ENCODE data around the gene KRT17. TPM values are rescaled to one million over a fixed set of nuclear protein-coding genes. Genes with fewer than 3 reads are reported as not detected.
"Not testable (repeated sequence)": the region's sequence is repeated elsewhere in the genome, so short reads cannot be mapped to it uniquely, and the experiment has no call there.

The KRT17 gene
- total RNA-seq, 1 experiment from 2014 or later, result 8.5 TPM

DNA sequence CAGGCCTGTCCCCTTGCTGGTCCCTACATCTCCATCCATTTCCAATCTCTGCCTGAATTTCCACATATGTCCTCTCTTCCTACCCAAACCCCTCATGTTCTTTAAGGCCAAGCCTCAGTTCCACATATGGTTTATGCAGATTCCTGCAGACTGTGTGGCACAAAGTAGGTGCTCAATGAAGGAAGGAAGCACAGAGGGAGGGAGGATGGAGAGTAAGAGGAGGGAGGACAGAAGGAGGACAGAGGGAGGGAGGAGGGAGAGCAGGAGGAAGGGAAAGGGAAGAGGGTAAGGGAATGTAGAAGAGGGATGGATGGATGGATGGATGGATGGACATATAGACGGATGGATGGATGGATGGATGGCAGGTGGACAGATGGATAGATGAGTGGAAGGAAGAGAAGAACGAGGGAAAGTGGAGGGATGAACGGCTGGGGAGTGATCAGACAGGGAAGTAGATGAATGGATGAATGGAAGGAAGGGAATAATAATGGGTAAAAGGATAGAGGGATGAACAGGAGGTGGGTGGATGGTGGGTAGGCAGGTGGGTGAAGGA lies 29.9 kb downstream of the KRT17 start:
- DNase-seq (ENCODE audit: low read depth), result no peak

DNA sequence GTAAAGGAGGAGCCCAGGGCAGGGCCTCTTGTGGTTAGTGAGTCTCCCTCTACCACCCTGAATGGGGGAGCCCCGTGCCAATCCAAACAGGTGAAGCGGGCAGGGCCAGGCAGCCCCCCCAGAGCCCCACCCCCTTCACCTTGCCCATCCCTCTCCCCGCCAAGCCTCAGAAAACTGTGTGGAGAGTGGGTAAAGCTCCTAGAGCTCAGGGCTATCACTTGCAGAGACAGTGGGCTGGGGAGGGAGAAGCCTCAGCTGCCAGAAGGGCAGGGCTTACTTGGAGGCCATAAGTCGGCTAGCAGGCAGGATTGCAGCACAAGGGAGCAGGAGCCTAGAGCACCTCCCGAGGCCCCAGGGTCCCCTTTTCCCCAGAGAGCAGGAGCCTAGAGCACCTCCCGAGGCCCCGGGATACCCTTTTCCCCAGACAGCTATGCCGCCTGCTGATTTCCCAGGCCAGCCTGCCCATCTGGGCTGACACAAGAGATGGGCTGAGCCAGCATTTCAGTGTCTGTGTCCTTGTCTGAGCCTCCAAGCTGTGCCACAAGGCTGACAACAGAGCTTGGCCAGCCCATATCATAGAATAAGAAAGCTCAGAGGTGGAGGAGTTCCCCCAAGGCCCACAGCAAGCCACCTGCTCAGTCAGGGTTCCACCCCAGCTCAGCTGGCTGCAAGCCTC lies 30.9 kb downstream of the KRT17 start:
- DNase-seq (ENCODE audit: low read depth), result no peak

DNA sequence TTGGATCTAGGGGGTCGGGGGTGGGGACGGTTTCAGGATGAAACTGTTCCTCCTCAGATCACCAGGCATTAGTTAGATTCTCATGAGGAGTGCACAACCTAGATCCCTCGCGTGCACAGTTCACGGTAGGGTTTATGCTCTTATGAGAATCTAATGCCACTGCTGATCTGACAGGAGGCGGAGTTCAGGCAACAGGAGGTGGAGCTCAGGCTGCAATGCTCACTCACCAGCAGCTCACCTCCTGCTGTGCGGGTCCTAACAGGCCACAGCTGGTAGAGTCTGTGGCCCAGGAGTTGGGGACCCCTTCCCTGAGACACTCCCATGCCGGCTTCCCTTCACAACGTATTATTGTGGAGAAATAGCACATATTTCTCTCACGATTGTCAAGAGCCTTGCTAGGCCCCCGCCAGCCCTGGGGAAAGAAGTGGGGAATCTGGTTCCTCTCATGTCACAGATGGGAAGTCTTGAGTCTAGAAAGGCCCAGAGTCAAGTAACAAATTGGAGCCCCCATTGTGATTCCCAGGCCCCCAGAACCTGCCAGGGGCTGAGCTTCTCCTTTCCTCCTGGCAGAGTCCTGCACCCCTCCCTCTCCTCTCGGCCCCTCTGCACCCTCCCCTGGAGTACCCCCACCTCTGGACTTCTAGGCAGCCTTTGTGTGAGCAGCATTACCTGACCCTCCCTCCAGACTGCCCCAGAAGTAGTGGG lies 31.6 kb downstream of the KRT17 start:
- DNase-seq (ENCODE audit: low read depth), result no peak

DNA sequence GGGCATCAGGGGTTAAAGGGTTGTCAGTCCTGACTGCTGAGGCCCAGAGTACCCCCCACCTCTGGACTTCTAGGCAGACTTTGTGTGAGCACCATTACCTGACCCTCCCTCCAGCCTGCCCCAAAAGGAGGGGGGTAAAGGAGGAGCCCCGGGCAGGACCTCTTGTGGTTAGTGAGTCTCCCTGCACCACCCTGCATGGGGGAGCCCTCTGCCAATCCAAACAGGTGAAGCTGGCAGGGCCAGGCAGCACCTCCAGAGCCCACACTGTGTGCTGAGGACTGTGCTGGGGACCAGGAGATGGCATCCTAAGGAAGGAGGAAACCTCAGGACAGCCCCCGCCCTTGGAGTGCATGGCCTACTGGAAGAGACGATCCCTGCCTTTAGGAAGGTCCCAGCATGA lies 35.1 kb downstream of the KRT17 start:
- no peak for DNase-seq (ENCODE audit: low read depth)

DNA sequence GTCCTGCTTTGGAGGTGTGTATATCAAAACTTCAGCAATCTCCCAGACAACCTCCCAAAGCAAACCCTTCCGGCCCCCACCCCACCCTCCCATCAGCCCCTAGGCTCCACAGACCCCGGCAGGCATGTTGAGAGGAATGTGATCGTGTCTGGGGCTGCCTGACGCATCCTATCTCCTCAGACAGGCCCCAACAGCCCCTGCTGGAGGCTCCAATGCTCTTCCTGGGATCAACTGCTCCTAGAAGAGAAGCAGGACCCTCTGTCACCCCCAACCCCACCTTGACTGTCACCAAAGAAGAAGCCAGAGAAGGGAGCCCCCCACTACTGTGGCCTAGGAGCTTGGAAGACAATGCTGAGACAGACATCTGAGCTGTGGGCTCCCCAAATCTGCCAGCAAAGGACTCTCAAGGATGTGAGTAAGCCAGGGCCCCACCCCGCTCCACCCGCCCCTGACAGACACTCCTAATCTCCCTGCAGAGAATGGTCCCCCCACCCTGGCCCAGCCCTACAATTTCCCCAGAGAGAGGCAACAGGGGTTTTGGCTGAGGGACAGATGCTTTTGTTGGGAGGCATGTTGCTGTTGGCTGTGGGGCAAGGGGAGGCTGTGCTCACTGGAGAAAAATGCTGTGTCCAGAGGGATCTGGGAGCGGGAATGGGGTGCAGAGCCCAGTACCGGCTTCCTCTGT lies 36.1 kb downstream of the KRT17 start:
- DNase-seq (ENCODE audit: low read depth), result no peak

DNA sequence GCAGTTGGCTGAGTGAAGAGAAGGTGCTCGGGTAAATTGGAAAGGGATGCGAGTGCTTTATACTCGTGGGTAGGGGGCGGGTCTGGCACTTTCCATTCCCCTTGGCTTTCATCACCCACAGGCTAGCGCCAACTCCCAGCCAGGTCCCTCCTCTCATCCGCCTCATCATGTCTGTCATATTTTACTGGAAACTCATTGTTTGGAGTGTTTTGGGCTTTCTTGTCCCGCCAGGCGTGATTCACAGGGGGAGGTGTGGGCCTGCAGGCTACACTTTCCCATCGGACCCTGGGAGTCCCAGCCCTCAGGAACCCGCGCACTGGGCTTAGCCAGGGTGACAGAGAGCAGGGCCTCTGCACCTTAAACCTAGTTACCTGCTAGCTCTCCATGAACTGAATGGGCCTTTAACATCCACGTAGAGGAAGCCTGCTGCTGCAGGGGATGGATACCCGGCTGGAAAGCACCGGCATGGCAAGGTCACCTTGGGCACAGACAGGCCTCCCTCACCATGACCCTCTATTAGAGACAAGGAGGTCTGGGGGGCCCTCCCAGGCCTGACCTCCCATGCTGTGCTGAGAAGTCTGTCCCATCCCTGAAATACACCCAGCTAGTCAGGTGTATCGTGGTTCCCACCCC lies 37.4 kb downstream of the KRT17 start, which contains the start of gene KRT14:
KRT14 (minus strand) TSS at position 33 of the 633 bp plus-strand sequence. CDS start 61 bp downstream, outside the sequence.
- peak; percentile 11 for DNase-seq (ENCODE audit: low read depth)

DNA sequence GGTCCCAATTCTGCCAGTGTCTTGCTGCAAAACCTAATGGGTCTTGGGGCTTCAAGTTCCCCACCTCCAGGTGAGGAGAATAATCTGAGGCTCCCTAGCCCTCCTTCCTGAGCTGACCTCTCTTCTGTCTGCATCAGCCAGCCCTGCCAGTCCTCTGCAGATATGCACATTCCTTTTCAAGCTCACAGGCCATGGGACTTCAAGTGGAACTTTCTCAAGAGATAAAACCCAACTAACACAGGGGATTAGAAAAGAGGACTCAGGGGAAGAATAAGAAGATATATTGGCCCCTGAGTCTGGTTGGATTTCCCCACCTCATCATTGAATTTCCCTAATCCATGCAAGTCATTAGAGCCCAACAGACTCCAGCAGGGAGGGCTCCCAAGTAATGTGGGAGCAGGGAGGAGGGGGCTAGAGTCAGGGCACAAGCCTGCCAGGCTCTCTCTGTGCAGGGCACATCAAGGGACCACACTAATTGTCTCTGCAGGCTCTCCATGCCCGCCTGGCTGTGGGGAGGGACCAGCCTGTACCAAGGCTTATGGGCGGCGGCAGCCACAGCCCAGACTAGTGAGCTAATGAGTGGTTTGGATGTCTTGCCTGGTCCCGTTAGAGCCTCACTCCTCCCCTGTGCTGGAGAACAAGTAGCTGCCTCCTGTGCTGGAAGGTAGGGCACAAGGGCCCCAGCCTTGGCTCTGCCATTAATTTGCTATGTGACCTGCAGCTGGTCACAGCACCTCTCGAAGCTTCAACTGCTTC lies 38.9 kb downstream of the KRT17 start:
- DNase-seq (ENCODE audit: low read depth), result no peak

DNA sequence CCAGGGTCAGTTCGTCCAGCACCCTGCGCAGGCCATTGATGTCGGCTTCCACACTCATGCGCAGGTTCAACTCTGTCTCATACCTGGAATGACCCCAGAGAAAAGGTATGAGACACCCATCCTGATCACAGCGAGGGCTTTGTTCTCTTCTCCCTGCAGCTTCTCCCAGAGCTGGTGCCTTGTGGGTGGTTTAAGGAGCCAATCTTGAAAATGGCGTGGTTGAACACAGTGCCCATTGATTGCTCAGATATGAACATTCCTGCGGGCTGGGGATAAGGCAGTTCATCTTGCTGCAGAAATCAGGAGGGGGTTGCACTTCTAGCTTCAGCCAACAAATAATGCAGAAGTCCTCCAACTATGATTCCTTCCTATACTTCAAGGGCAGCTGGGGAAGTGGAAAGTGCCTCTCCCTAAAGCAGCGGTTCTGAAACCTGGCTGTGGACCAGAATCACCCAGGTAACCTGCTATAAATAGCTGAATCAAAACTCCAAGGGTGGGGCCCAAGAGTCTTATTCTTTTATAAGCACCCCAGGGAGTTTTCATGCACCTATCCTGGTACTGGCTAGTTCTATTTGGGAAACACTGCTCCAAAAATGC lies 39.9 kb downstream of the KRT17 start:
- not testable (repeated sequence) for DNase-seq (ENCODE audit: low read depth)

DNA sequence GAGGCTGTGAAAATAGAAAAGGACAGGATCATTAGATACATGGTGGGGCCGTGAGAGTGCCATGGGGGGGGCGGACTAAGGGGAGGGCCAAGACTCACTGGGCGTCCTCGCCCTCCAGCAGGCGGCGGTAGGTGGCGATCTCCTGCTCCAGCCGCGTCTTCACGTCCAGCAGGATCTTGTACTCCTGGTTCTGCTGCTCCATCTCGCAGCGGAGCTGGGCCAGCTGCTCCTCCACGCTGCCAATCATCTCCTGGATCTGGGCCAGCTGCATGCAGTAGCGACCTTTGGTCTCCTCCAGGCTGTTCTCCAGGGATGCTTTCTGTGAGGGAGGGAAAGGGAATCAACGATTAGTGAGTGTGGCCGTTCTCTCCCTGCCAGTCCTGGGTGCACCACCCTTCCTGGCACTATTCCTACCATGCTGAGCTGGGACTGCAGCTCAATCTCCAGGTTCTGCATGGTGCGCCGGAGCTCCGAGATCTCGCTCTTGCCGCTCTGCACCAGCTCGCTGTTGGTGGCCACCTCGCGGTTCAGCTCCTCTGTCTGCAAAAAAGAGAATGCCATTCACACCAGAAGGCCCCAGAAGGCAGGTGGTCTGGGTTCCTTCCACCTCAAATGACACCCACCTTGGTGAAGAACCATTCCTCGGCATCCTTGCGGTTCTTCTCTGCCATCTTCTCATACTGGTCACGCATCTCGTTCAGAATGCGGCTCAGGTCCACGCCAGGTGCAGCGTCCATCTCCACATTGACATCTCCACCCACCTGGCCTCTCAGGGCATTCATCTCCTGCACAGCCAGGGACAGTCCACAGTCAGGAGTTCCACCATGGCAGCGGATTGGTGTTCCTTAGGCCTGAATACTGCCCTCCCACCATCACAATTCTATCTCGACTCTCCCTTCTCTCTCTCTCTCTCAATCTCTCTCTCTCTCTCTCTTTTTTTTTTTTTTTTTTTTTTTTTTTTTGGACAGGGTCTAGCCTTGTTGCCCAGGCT lies 40.9 kb downstream of the KRT17 start:
- DNase-seq (ENCODE audit: low read depth), result no peak

DNA sequence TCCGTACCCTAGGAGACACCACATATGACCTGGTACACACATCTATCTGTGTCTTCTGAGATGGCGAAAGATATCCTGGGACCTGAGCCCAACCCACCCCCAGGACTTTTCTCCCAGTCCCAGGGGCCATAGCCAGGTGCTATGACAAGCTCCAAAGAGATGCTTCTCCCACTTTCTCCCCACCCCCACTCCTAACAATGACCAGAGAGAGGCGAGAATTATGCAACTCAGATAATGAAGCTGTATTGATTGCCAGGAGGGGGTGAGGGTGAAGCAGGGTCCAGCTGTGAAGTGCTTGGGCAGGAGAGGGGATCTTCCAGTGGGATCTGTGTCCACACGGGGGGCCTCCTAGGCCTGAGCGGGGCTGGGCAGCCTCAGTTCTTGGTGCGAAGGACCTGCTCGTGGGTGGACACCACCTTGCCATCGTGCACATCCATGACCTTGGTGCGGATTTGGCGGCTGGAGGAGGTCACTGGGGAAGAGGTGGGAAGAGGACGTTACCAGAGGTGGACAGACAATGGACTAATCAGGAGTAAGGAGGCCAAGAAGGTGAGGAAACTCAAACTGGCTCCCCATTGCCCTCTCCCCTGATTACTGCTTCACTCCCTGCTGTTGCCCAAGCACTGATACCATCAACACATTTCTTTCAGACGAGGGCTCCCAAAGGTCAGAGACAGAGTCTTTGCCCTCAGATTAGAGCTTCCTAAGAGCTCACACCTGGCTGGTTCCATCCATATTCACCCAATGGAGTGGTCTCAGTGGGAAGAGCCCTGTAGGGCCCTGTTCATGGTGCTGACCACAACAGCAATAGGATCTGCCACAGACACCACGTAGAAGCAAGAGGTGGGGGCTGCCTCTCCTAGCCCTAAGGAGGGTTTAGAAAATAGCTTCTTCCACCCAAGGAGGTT lies 42.1 kb downstream of the KRT17 start:
- DNase-seq (ENCODE audit: low read depth), result not testable (repeated sequence)

DNA sequence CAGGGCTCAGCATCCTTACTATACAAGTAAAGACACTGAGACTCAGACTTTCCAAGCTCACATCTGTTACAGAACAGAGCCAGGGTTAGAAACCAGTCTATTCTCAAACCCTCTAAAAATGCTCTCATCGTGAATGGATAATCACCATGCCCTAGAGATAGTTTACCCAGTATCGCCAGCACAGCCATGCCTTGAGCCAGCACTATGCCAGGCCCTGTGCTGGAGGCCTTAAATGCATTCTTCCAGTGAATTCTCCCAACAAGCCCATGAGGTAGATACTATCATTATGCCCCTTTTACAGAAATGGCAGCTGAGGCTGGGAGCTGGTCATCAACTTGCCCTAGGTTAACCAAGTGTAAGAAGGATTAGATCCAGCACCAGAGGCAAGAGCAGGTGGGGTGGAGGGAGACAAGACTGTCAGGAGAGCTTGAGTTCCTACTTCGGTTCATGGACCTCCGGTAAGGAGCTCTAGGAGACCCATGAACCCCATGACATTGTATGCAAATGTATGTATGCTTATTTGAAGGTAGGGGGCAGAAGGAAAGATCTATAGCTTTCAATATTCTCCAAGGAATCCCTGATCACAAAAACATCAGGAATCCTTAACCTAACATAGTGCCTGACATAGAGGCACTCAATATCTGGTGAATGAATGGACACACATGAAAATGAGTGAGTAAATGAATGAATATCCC lies 42.9 kb downstream of the KRT17 start:
- DNase-seq (ENCODE audit: low read depth), result no peak

DNA sequence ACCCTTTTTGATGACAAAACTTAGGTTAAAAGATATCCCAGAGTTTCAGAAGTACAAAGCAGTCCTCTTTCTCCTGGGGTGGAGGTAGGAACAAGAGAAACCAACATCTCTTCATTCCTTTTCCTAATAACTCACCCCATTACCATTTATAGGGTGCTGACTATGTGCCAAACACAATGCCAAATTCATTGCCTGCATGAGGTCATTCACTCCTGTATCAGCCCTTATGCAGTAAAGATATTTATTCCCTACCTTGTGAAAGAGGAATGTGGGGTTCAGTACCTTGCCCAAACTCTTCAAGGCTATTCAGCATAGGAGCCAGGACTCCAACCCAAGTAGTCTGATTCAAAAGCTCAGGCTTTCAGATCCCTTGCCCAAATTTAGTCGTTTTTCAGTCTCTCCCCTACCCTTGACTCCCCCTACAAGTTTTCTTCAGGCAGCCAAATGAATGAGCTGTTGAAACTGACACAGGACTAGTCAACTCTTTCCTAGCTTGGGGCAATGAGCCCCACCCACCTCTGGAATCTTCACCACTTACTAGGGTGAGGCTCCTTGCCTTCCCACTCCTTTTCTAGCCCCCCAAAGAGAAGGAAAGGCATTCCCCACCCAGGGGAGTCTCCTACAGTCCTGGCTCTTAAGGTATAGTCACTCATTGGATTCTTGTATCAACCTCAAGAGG lies 43.5 kb downstream of the KRT17 start:
- DNase-seq (ENCODE audit: low read depth), result peak; percentile 19

DNA sequence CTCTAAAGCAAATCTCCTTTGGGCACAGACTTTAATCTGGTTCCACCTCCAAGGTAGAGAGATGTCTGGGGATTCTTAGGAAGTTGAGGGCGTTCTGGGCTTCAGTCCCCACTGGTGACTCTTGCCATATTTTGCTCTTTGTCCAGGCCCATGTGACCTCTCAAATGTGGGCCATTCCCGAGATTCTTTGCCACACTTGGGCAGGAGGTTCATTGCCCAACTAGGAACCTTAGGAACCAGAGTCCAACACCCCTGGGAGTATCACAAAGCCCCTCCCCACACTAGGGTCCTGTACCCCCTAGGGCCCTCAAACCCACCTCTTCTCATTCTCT lies 44.2 kb downstream of the KRT17 start:
- no peak for DNase-seq (ENCODE audit: low read depth)

DNA sequence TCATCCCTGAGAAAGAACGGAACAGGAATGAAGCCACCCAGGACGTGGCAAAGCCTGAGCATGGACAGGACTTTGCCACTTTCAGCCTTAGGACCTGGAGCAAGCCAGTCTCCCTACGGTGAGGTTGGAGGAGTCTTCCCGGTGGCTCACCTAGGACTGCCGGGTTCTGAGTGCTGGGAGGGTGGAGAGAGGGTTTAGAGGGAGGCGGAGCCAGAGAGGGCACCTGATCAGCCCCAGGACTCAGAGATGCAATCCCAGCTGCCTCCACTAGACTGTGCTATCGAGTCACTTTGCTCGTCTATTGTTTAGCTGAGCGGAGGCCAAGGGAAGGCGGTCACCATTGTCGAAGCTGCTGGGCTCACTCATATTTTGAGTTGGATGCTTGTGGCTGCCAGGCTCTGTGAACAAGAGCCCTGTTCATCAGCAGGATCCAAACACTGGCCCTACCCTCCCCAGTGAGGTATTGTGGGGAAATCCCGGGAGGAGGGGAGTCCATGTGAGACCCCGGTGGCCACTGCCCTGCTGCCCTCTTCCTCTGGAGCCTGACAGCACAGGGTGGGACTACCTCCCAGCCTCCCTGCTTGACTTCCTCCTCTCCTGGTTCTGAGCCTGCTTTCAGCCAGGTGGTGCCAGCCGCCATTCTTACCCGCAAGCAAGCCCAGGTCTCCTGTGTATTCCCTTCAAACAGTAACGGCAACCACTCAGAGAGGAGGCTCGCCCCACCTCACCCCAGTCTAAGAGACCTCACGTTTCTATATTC lies 44.7 kb downstream of the KRT17 start:
- peak; percentile 83 for DNase-seq (ENCODE audit: low read depth)

DNA sequence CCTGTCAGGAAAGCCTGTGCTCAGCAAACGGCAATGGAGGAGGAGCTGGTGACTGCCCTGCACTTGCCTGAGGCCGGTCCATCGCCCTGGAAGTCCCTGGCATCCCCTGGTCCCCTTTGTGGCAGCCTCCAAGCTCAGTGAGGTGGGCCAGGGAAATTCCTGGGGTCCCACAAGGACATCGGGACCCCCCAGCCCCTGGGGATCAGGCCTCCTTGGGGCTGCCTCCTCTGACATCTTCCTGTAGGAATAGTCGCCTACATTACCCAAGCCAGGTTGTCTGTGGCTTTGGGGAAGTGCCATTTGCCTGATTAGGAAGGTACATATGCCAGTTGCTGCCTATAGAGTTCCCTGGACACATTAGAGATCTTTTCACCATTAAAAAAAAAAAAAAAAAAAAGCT lies 45.4 kb downstream of the KRT17 start:
- no peak for DNase-seq (ENCODE audit: low read depth)

DNA sequence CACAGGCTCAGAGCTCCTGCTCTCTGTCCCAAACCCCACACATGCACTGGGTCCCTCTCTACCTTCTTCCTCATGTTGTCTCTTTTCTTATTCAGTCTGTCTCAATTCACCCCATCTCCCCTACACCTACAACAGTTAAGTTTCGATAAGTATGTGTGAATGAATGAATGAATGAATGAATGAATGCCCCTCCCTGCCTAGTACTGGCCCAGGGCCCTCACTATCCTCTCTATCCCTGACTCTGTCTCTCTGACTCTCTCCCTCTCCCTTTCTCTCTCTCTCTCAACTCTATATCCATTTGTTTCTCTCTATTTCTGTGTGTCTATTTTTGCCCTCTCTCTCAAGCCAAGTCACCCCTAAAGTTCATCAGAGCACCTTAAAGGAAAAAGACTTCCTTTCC lies 45.8 kb downstream of the KRT17 start:
- no peak for DNase-seq (ENCODE audit: low read depth)

DNA sequence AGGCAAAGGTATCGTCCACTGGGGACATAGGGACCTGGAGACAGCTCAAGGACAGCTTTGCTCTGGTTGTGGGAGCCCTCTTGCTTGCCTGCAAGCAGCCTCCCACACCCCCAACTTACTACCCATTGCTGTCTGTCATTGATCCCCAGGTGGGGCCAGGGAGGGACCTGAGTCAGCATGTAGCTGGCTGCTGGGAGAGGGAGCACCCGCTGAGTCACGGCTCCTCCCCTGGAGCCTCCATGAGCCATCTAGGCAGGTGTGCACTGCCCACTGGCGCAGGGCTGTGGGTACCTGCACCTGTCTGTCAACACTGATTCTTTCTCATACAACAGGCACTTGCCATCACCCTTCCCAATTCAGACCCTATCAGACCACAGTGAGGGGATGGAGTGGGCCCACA lies 47.6 kb downstream of the KRT17 start:
- DNase-seq (ENCODE audit: low read depth), result peak; percentile 8

Measured in M059J (cell line).